Common myeloid progenitor, CD34-positive (primary cell): Measurements from ENCODE around the gene PLCB4.
A peak's percentile ranks its signal among the peaks of the same experiment; 100 is the strongest.

Experiments used
- CTCF ChIA-PET: fragments of 350-600 bp; sonication (Branson Sonifier 250); formaldehyde crosslinking; loops from one replicate; lab custom pipeline; 2021; ENCODE audit warnings: antibody characterized with exemption; lab: Charles Lee
- POLR2A ChIA-PET: fragments of 350-600 bp; sonication (Branson Sonifier 250); formaldehyde crosslinking; loops from one replicate; lab custom pipeline; 2021; ENCODE audit warnings: antibody characterized with exemption; lab: Charles Lee
- DNase-seq, 3 donors: peaks; one replicate each; pipeline versions ENCODE4 v3.0.0 to v3.0.0-alpha.2; 2013
- H3K27ac ChIP-seq, 2 experiments: 1 replicate in 1 of 2; 2 replicates in 1 of 2; pipeline ENCODE4 v1.7.0; 2013; ENCODE audit warnings: inconsistent platforms in 2 of 2, low read length in 2 of 2, mild to moderate bottlenecking in 2 of 2, low read depth in 1 of 2, moderate library complexity in 1 of 2; ENCODE audit not compliant: severe bottlenecking in 2 of 2, insufficient read depth in 1 of 2, poor library complexity in 1 of 2
- H3K27me3 ChIP-seq, 5 experiments: replicated peaks in 2 of 5; 1 replicate in 3 of 5; 2 replicates in 2 of 5; pipeline versions ENCODE4 v1.6.1 to v1.7.0; 2013; ENCODE audit warnings: low read length in 4 of 5, mild to moderate bottlenecking in 2 of 5, moderate library complexity in 2 of 5, inconsistent platforms in 1 of 5; ENCODE audit not compliant: insufficient read depth in 5 of 5, control insufficient read depth in 4 of 5
- H3K36me3 ChIP-seq, 4 experiments: 1 replicate in 2 of 4; 2 replicates in 2 of 4; pipeline versions ENCODE4 v1.6.1 to v1.7.0; 2013; ENCODE audit warnings: low read length in 3 of 4, control low read depth in 1 of 4, mild to moderate bottlenecking in 1 of 4; ENCODE audit not compliant: control insufficient read depth in 4 of 4, insufficient read depth in 4 of 4
- H3K4me1 ChIP-seq, 4 experiments: 1 replicate in 3 of 4; 2 replicates in 1 of 4; pipeline versions ENCODE4 v1.6.1 to v1.7.1; 2013; ENCODE audit warnings: low read length in 3 of 4, mild to moderate bottlenecking in 3 of 4, control low read depth in 1 of 4, inconsistent platforms in 1 of 4, moderate library complexity in 1 of 4; ENCODE audit not compliant: control insufficient read depth in 4 of 4, insufficient read depth in 4 of 4; ENCODE audit errors: control extremely low read depth in 1 of 4
- H3K4me3 ChIP-seq, 7 experiments: 1 replicate in 4 of 7; 2 replicates in 3 of 7; pipeline versions ENCODE4 v1.5.1 to v1.7.0; 2013; ENCODE audit warnings: mild to moderate bottlenecking in 7 of 7, low read length in 6 of 7, moderate library complexity in 6 of 7, inconsistent platforms in 2 of 7, low read depth in 2 of 7, control low read depth in 1 of 7; ENCODE audit not compliant: insufficient read depth in 4 of 7, control insufficient read depth in 1 of 7; ENCODE audit errors: extremely low read depth in 1 of 7
- H3K9me3 ChIP-seq, 5 experiments: 1 replicate in 4 of 5; 2 replicates in 1 of 5; pipeline versions ENCODE4 v1.6.1 to v1.7.1; 2013; ENCODE audit warnings: low read length in 4 of 5, mild to moderate bottlenecking in 2 of 5, inconsistent platforms in 1 of 5, low read depth in 1 of 5, moderate library complexity in 1 of 5; ENCODE audit not compliant: control insufficient read depth in 4 of 5, insufficient read depth in 2 of 5; ENCODE audit errors: control extremely low read depth in 1 of 5
- WGBS: methylation state at CpG from one replicate; pipeline ENCODE4 v1.1.5; 2013; ENCODE audit not compliant: insufficient coverage; 5-methylcytosine and 5-hydroxymethylcytosine counted together

The PLCB4 gene

GRCh38 chr20:9402546-9402945 is 333.7 kb downstream of the PLCB4 start:
- H3K27me3 ChIP-seq, result no peaks in the 10 kb centered on the region
- DNase-seq, result no peak
- no peaks in the 10 kb centered on the region for H3K9me3 ChIP-seq
- ChIA-PET CTCF (interaction anchor here (1.2 kb wide), 1 partner anchor 208 kb away, joined by 3 read pairs; no protein-coding TSS in a partner anchor), POLR2A (no interaction called here)
- H3K4me1 ChIP-seq, result peaks cover 0 to 4% (median 0%) of the 10 kb centered on the region in 4 experiments
- H3K27ac ChIP-seq, result no peak overlapping the region
- H3K4me3 ChIP-seq, result no peak overlapping the region
- H3K36me3 ChIP-seq, result peaks cover 9 to 27% (median 19%) of the 10 kb centered on the region in 4 experiments
- WGBS, result 100% methylated on average over 3 of the region's 3 CpGs

- H3K36me3 ChIP-seq, result peaks cover 9 to 24% (median 19%) of the 10 kb centered on the region in 4 experiments
- H3K9me3 ChIP-seq, result no peaks in the 10 kb centered on the region
- no peaks in the 10 kb centered on the region for H3K27me3 ChIP-seq
- H3K4me3 ChIP-seq, result no peak overlapping the region
- POLR2A ChIA-PET, result no interaction called here
- CTCF ChIA-PET, result no interaction called here
- no peak overlapping the region for H3K27ac ChIP-seq
- no peaks in the 10 kb centered on the region for H3K4me1 ChIP-seq
- DNase-seq, result no peak
Observed at GRCh38 chr20:9403448-9403847, 334.6 kb downstream of the PLCB4 start.

- H3K27ac ChIP-seq, result no peak overlapping the region
- no peaks in the 10 kb centered on the region for H3K27me3 ChIP-seq
- H3K36me3 ChIP-seq, result peaks cover 4 to 20% (median 10%) of the 10 kb centered on the region in 4 experiments
- 80% methylated on average over 3 of the region's 8 CpGs for WGBS
- no peaks in the 10 kb centered on the region for H3K9me3 ChIP-seq
- peak; percentile 58 to 78 (median 71) for DNase-seq
- no peak overlapping the region for H3K4me3 ChIP-seq
- no peaks in the 10 kb centered on the region for H3K4me1 ChIP-seq
- ChIA-PET CTCF (interaction anchor here (0.7 to 6.4 kb wide), 18 partner anchors 11 to 686 kb away, joined by 3 to 99 read pairs (median 4); no protein-coding TSS in a partner anchor), POLR2A (no interaction called here)
Observed at GRCh38 chr20:9407805-9408421, 339.0 kb downstream of the PLCB4 start.

GRCh38 chr20:9408422-9409300 is 339.8 kb downstream of the PLCB4 start:
- Histone ChIP-seq H3K36me3 (peaks cover 3 to 15% (median 12%) of the 10 kb centered on the region in 4 experiments), H3K9me3 (no peaks in the 10 kb centered on the region), H3K4me1 (no peaks in the 10 kb centered on the region), H3K27ac (no peak overlapping the region), H3K27me3 (no peaks in the 10 kb centered on the region), H3K4me3 (no peak overlapping the region)
- 100% methylated on average over 7 of the region's 10 CpGs for WGBS
- POLR2A ChIA-PET, result no interaction called here
- no peak for DNase-seq
- CTCF ChIA-PET, result interaction anchor here (0.5 to 6.4 kb wide), 17 partner anchors 10 to 686 kb away, joined by 3 to 99 read pairs (median 4); no protein-coding TSS in a partner anchor

GRCh38 chr20:9409352-9409751 is 340.5 kb downstream of the PLCB4 start:
- no CpG with 5 or more reads among the region's 1 CpG for WGBS
- no peak overlapping the region for H3K27ac ChIP-seq
- ChIA-PET CTCF (interaction anchor here (0.5 to 6.4 kb wide), 3 partner anchors 10 to 201 kb away, joined by 3 to 99 read pairs (median 17); no protein-coding TSS in a partner anchor), POLR2A (no interaction called here)
- no peaks in the 10 kb centered on the region for H3K9me3 ChIP-seq
- no peaks in the 10 kb centered on the region for H3K4me1 ChIP-seq
- no peak overlapping the region for H3K4me3 ChIP-seq
- no peak for DNase-seq
- H3K36me3 ChIP-seq, result peaks cover 3 to 15% (median 11%) of the 10 kb centered on the region in 4 experiments
- H3K27me3 ChIP-seq, result no peaks in the 10 kb centered on the region

- ChIA-PET POLR2A (no interaction called here), CTCF (interaction anchor here (0.8 to 6.4 kb wide), 3 partner anchors 9 to 201 kb away, joined by 3 to 99 read pairs (median 17); no protein-coding TSS in a partner anchor)
- Histone ChIP-seq H3K4me1 (no peaks in the 10 kb centered on the region), H3K27ac (no peak overlapping the region), H3K27me3 (no peaks in the 10 kb centered on the region), H3K36me3 (peaks cover 3 to 15% (median 11%) of the 10 kb centered on the region in 4 experiments), H3K4me3 (no peak overlapping the region), H3K9me3 (no peaks in the 10 kb centered on the region)
- DNase-seq, result no peak
- WGBS, result 95% methylated on average over 2 of the region's 2 CpGs
Observed at GRCh38 chr20:9409981-9410380, 341.1 kb downstream of the PLCB4 start.
